Renal cortical epithelial cell (primary cell): Measurements from ENCODE around the gene OR6Q1. TPM values are rescaled to one million over a fixed set of nuclear protein-coding genes. Genes with fewer than 3 reads are reported as not detected.

Source experiments
- DNase-seq: peaks from one replicate; pipeline ENCODE4 v3.0.0-alpha.2; 2011; ENCODE audit warnings: low read depth
- total RNA-seq: library from RNA; depleted of rRNA; stranded (reverse); fragments of >200 nt; gene quantifications from 2 replicates; pipeline ENCODE4 v1.2.3, GENCODE V29; 2014

The OR6Q1 gene
- total RNA-seq, 1 donor from 2014 or later: not detected

DNA sequence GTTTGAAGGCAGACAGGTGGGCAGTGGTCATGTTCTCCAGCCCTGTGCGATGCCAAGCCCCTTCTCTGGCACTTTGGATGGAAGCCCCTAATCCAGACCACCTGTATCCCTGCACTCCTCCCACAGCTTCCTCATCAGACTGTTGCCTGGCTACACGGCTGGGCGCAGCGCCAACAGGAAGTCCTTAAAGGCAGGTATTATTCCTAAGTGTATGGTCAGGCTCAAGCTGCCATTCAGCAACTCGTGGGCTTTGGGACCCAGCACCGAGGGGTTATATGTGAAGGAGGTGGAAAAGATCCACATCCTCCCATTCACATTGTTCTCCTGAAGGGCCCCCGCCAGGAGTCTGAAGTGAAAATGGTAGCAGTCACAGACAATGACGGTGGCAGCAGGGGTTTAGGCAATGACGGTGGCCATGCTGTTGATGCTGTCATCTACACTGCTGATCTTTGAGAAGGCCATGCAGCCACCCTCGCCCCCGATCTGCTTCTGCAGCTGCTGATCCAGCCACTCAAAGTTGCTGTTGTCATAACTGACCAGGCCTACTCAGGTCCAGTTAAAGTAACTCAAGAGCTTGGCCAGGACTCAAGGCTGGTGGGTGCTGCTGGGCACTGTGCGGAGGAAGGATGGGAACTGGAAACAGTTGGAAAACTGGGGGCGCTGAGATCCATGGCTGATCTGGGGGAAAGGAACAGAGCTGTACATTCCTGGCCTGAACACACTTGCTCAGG is 27.7 kb downstream of the OR6Q1 start:
- no peak for DNase-seq

- peak; percentile 94 for DNase-seq
These were observed 28.2 kb downstream of the OR6Q1 start for GRCh38 chr11:58059007-58059350.

- DNase-seq: peak; percentile 87
These were observed 29.8 kb downstream of the OR6Q1 start for GRCh38 chr11:58060535-58060934.

- peak; percentile 95 for DNase-seq
These were observed 30.4 kb downstream of the OR6Q1 start for GRCh38 chr11:58060939-58061672.

DNA sequence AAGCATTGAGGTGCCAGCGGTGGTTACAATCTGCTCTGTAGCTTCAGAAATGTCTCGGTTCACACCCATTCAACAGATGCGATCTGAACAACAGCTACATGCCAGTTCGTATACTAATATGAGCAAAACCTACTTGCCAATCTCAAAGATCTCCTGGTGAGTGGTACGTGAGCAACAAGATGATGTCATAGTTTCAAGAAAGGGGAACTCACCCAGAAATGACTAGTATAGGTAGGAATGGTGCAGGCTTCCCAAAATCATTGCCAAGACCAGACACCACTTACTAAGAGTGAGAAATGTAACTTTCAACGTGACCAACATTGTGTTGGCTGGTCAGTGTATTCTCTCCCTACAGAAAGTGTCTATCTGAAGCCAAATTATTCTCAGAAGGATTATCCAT is 31.1 kb downstream of the OR6Q1 start:
- peak; percentile 89 for DNase-seq

GRCh38 chr11:58067685-58068084 is 36.9 kb downstream of the OR6Q1 start:
- DNase-seq: no peak

DNA sequence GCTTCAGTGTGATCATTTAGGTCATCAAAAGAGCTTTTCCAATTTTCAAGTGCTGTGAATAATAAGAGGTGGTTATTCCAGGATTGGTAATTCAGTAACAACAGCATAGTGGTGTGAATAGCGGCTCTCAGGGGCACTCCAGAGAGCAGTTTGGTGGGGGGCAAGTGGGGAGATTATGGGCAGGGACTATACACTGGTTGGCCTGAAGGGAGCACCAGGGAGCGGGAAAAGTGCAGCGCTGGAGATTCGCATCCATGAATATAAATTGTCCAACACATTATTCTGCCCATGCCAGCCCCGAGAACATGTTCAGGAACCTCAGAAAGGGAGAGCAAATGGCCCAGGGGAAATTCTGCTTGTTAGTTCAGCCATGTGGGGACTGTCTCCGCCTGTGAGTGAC is 37.9 kb downstream of the OR6Q1 start:
- DNase-seq: no peak

- DNase-seq: peak; percentile 41
These were observed 39.8 kb downstream of the OR6Q1 start for GRCh38 chr11:58070585-58070984.

GRCh38 chr11:58075781-58076180 is 45.0 kb downstream of the OR6Q1 start:
- peak; percentile 96 for DNase-seq

Other genes with a start within 250 kb of the OR6Q1 start
- gene OR9Q1, start 7.1 kb upstream of the OR6Q1 start, total RNA-seq: not detected in 2 replicates
- gene OR9I1, start 94.6 kb downstream of the OR6Q1 start, total RNA-seq: not detected in 2 replicates
- not detected in 2 replicates for gene OR9Q2, start 158.1 kb downstream of the OR6Q1 start, total RNA-seq
- gene OR1S2, start 173.2 kb downstream of the OR6Q1 start, total RNA-seq: not detected in 2 replicates
- gene OR1S1, start 181.8 kb downstream of the OR6Q1 start, total RNA-seq: not detected in 2 replicates
- not detected in 2 replicates for gene OR10Q1, start 198.0 kb downstream of the OR6Q1 start, total RNA-seq
- gene OR10W1, start 237.3 kb downstream of the OR6Q1 start, total RNA-seq: not detected in 2 replicates